T-helper 9 cell (primary cell): ENCODE measurements around the gene RASSF10.
"Not testable (repeated sequence)": the region's sequence is repeated elsewhere in the genome, so short reads cannot be mapped to it uniquely, and the experiment has no call there.

Experiments used
- DNase-seq: peaks from one replicate; pipeline ENCODE4 v3.0.0-alpha.2; 2020

RASSF10 gene

GRCh38 chr11:13029872-13030271 is 20.8 kb downstream of the RASSF10 start:
- DNase-seq, result no peak

GRCh38 chr11:13030857-13031256 is 21.7 kb downstream of the RASSF10 start:
- DNase-seq, result no peak

- no peak for DNase-seq
Measured at GRCh38 chr11:13031349-13031748, 22.2 kb downstream of the RASSF10 start.

- DNase-seq, result no peak
Measured at GRCh38 chr11:13033760-13034533, 24.8 kb downstream of the RASSF10 start.

GRCh38 chr11:13035711-13036110 is 26.6 kb downstream of the RASSF10 start:
- DNase-seq, result no peak

- no peak for DNase-seq
Measured at GRCh38 chr11:13036235-13036634, 27.1 kb downstream of the RASSF10 start.

- DNase-seq, result no peak
Measured at GRCh38 chr11:13038366-13038765, 29.2 kb downstream of the RASSF10 start.

- no peak for DNase-seq
Measured at GRCh38 chr11:13039126-13039525, 30.0 kb downstream of the RASSF10 start.

GRCh38 chr11:13040969-13041561 is 31.9 kb downstream of the RASSF10 start:
- DNase-seq, result no peak

GRCh38 chr11:13042873-13043342 is 33.8 kb downstream of the RASSF10 start:
- DNase-seq, result no peak

GRCh38 chr11:13043912-13044628 is 35.0 kb downstream of the RASSF10 start:
- no peak for DNase-seq

- not testable (repeated sequence) for DNase-seq
Measured at GRCh38 chr11:13045089-13045488, 36.0 kb downstream of the RASSF10 start.

- no peak for DNase-seq
Measured at GRCh38 chr11:13045734-13046133, 36.6 kb downstream of the RASSF10 start.

GRCh38 chr11:13046637-13047570 is 37.8 kb downstream of the RASSF10 start:
- no peak for DNase-seq

GRCh38 chr11:13047884-13048283 is 38.8 kb downstream of the RASSF10 start:
- no peak for DNase-seq

- no peak for DNase-seq
Measured at GRCh38 chr11:13051257-13051656, 42.1 kb downstream of the RASSF10 start.

- DNase-seq, result no peak
Measured at GRCh38 chr11:13052130-13052571, 43.0 kb downstream of the RASSF10 start.

- no peak for DNase-seq
Measured at GRCh38 chr11:13053255-13053917, 44.3 kb downstream of the RASSF10 start.

- no peak for DNase-seq
Measured at GRCh38 chr11:13054278-13054677, 45.2 kb downstream of the RASSF10 start.

GRCh38 chr11:13055200-13055599 is 46.1 kb downstream of the RASSF10 start:
- DNase-seq, result no peak

- no peak for DNase-seq
Measured at GRCh38 chr11:13061294-13061990, 52.3 kb downstream of the RASSF10 start.
